Measurements from ENCODE around the gene ACTL9.

GRCh38 chr19:8673276-8673891, 25.2 kb downstream of the ACTL9 start:
- TF ChIP-seq CTCF (IDR thresholded peaks at IDR 0.05 in 2 of 3, conservative IDR thresholded peaks at IDR 0.05 in 1 of 3; ENCODE audit: control insufficient read depth in 2 of 3, extremely low read depth in 1 of 3, insufficient read depth in 1 of 3, low read depth in 3 of 3, low read length in 3 of 3) (no peak), ZBTB4 (CRISPR knock-in tag; IDR thresholded peaks at IDR 0.05) (no peak), MAX (IDR thresholded peaks at IDR 0.05; ENCODE audit: low read depth, low read length) (no peak), SPI1 (IDR thresholded peaks at IDR 0.05; ENCODE audit: borderline replicate concordance, insufficient read depth, low read depth, low read length) (no peak), TCF7 (IDR thresholded peaks at IDR 0.05; ENCODE audit: borderline replicate concordance) (no peak)

Data from GM12878 (cell line).